ENCODE data around the gene TCTN2. TPM values are rescaled to one million over a fixed set of nuclear protein-coding genes. Genes with fewer than 3 reads are reported as not detected.
A peak's percentile ranks its signal among the peaks of the same experiment; 100 is the strongest.

The TCTN2 gene
- total RNA-seq, 3 donors from 2014 or later (not counting 1 experiment from before 2014, with no cell fraction given): 3.2 to 7.3 (median 4.6) TPM

DNA sequence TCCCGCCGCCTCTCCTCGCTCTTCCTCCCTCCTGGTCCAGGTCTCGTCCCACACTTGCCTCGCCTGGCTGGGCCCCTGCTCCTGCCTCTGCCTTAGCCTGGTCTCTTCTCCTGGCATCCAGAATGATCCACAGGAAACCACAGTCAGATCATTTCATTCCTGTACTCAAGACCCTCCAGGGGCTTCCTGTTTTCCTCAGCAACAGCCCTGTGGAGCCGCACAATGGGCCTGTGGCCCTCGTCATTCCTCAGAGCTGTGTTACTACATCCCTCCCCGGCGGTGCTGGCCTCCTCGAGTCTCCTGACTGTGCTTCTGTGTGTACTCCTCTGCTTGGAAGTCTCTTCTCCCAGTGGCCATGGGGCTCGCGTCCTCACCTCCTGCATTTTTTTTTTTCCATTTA lies 61.3 kb downstream of the TCTN2 start:
- WGBS (ENCODE audit: insufficient coverage): 92% methylated on average over 12 of the region's 12 CpGs
- H3K27ac Mint-ChIP-seq: no peak overlapping the region

GRCh38 chr12:123733229-123733628 lies 62.3 kb downstream of the TCTN2 start:
- no peaks in the 10 kb centered on the region for H3K4me1 Mint-ChIP-seq
- TF ChIP-seq, protein P1, sequence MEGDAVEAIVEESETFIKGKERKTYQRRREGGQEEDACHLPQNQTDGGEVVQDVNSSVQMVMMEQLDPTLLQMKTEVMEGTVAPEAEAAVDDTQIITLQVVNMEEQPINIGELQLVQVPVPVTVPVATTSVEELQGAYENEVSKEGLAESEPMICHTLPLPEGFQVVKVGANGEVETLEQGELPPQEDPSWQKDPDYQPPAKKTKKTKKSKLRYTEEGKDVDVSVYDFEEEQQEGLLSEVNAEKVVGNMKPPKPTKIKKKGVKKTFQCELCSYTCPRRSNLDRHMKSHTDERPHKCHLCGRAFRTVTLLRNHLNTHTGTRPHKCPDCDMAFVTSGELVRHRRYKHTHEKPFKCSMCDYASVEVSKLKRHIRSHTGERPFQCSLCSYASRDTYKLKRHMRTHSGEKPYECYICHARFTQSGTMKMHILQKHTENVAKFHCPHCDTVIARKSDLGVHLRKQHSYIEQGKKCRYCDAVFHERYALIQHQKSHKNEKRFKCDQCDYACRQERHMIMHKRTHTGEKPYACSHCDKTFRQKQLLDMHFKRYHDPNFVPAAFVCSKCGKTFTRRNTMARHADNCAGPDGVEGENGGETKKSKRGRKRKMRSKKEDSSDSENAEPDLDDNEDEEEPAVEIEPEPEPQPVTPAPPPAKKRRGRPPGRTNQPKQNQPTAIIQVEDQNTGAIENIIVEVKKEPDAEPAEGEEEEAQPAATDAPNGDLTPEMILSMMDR (IDR thresholded peaks at IDR 0.05): no peak
- H3K27ac Mint-ChIP-seq: no peak overlapping the region
- intact Hi-C loops (cut with micrococcal nuclease): no loop called here
- no peaks in the 10 kb centered on the region for H3K9me3 ChIP-seq (ENCODE audit: control insufficient read depth, insufficient read depth, low read length)
- no peak for DNase-seq
- H3K36me3 ChIP-seq (ENCODE audit: control insufficient read depth, insufficient read depth, low read length): peaks cover 66% of the 10 kb centered on the region
- no peaks in the 10 kb centered on the region for H3K27me3 Mint-ChIP-seq (ENCODE audit: low read depth in 2 of 2)
- H3K27me3 ChIP-seq (ENCODE audit: control insufficient read depth, insufficient read depth, low read length): no peaks in the 10 kb centered on the region
- H3K4me3 ChIP-seq (ENCODE audit: low read length): no peak overlapping the region
- 91% methylated on average over 9 of the region's 10 CpGs for WGBS (ENCODE audit: insufficient coverage)
- H3K36me3 Mint-ChIP-seq: peaks cover 54% of the 10 kb centered on the region
- H3K9me3 Mint-ChIP-seq: no peaks in the 10 kb centered on the region
- H3K27ac ChIP-seq (ENCODE audit: low read length): no peak overlapping the region
- ATAC-seq: no peak
- no peaks in the 10 kb centered on the region for H3K4me1 ChIP-seq (ENCODE audit: control insufficient read depth, insufficient read depth, low read length)
- no peak overlapping the region for H3K4me3 Mint-ChIP-seq

More for the DNA sequence above, 61.3 kb downstream of the TCTN2 start:
- no peaks in the 10 kb centered on the region for H3K4me1 ChIP-seq (ENCODE audit: control insufficient read depth, insufficient read depth, low read length)
- Mint-ChIP-seq H3K9me3 (no peaks in the 10 kb centered on the region), H3K36me3 (peaks cover 55% of the 10 kb centered on the region), H3K27me3 (ENCODE audit: low read depth in 2 of 2) (no peaks in the 10 kb centered on the region), H3K4me3 (no peak overlapping the region), H3K4me1 (no peaks in the 10 kb centered on the region)
- H3K27ac ChIP-seq (ENCODE audit: low read length): no peak overlapping the region
- no peaks in the 10 kb centered on the region for H3K27me3 ChIP-seq (ENCODE audit: control insufficient read depth, insufficient read depth, low read length)
- intact Hi-C loops (cut with micrococcal nuclease): no loop called here
- TF ChIP-seq, protein P1 (IDR thresholded peaks at IDR 0.05): no peak
- H3K4me3 ChIP-seq (ENCODE audit: low read length): no peak overlapping the region
- DNase-seq (no peak), ATAC-seq (no peak)
- H3K36me3 ChIP-seq (ENCODE audit: control insufficient read depth, insufficient read depth, low read length): peaks cover 68% of the 10 kb centered on the region
- H3K9me3 ChIP-seq (ENCODE audit: control insufficient read depth, insufficient read depth, low read length): no peaks in the 10 kb centered on the region

- Mint-ChIP-seq H3K27me3 (ENCODE audit: low read depth in 2 of 2) (no peaks in the 10 kb centered on the region), H3K27ac (no peak overlapping the region), H3K36me3 (peaks cover 52% of the 10 kb centered on the region), H3K9me3 (no peaks in the 10 kb centered on the region), H3K4me1 (no peaks in the 10 kb centered on the region), H3K4me3 (no peak overlapping the region)
- TF ChIP-seq, protein P1 (IDR thresholded peaks at IDR 0.05): no peak
- DNase-seq: no peak
- intact Hi-C loops (cut with micrococcal nuclease): no loop called here
- Histone ChIP-seq H3K4me1 (ENCODE audit: control insufficient read depth, insufficient read depth, low read length) (no peaks in the 10 kb centered on the region), H3K4me3 (ENCODE audit: low read length) (no peak overlapping the region), H3K36me3 (ENCODE audit: control insufficient read depth, insufficient read depth, low read length) (peaks cover 67% of the 10 kb centered on the region), H3K9me3 (ENCODE audit: control insufficient read depth, insufficient read depth, low read length) (no peaks in the 10 kb centered on the region), H3K27me3 (ENCODE audit: control insufficient read depth, insufficient read depth, low read length) (no peaks in the 10 kb centered on the region), H3K27ac (ENCODE audit: low read length) (no peak overlapping the region)
- no peak for ATAC-seq
- WGBS (ENCODE audit: insufficient coverage): 77% methylated on average over 5 of the region's 5 CpGs
Measured at GRCh38 chr12:123734268-123734667, 63.4 kb downstream of the TCTN2 start.

DNA sequence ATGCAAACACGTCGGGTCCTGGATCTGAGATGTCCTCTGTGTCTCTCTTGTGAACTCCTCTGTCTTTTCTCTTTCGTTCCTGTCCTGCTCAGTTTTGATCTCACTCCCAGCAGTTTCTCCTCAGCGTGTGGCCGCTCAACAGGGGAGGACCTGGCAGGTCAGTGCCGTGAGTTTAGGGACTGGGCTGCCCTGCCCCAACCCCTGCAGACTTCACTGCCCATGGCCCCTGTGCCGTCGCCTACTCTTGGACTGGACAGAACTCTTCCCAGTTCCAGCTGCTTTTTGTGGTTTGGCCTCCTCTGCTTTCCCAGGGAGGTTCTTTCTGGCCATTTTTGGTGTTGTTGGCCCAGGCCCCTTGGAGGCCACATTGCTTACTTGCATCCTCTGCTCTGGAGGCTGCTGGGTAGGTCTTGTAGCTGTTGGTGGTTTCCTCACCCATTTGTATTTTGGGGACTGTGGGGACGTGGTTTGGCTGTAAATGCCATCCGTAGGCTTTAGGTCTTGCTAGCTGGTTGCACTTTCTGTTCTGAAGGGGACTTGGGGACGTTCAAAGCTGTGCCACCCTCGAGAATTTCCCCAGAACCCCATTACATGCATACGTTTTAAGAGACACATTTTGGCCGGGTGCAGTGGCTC lies 71.1 kb downstream of the TCTN2 start:
- Histone ChIP-seq H3K27ac (ENCODE audit: low read length) (peak overlapping the region; percentile 61), H3K36me3 (ENCODE audit: control insufficient read depth, insufficient read depth, low read length) (peaks cover 41% of the 10 kb centered on the region), H3K9me3 (ENCODE audit: control insufficient read depth, insufficient read depth, low read length) (no peaks in the 10 kb centered on the region), H3K4me3 (ENCODE audit: low read length) (peak overlapping the region; percentile 14), H3K4me1 (ENCODE audit: control insufficient read depth, insufficient read depth, low read length) (peaks cover 21% of the 10 kb centered on the region), H3K27me3 (ENCODE audit: control insufficient read depth, insufficient read depth, low read length) (no peaks in the 10 kb centered on the region)
- 47% methylated on average over 14 of the region's 14 CpGs for WGBS (ENCODE audit: insufficient coverage)
- intact Hi-C loops (cut with micrococcal nuclease): loop anchor here (1.0 to 2.0 kb wide), 2 partner anchors 25 to 29 kb away; partner anchors contain the start of gene ATP6V0A2
- TF ChIP-seq, protein P1 (IDR thresholded peaks at IDR 0.05): no peak
- peak overlapping the region; percentile 89 to 96 for H3K27ac Mint-ChIP-seq
- peak overlapping the region; percentile 88 for H3K4me3 Mint-ChIP-seq
- H3K36me3 Mint-ChIP-seq: peaks cover 49% of the 10 kb centered on the region
- H3K27me3 Mint-ChIP-seq (ENCODE audit: low read depth in 2 of 2): no peaks in the 10 kb centered on the region
- DNase-seq (peak; percentile 56 to 69), ATAC-seq (peak; percentile 93 to 98 (median 96))
- peaks cover 17 to 19% of the 10 kb centered on the region in 2 donors for H3K4me1 Mint-ChIP-seq
- H3K9me3 Mint-ChIP-seq: no peaks in the 10 kb centered on the region

Measured in natural killer cell (primary cell).